Stomach smooth muscle (tissue), 2 donors: Measurements from ENCODE around the gene NHS.

Experiments used
- H3K27ac ChIP-seq: one replicate; pipeline ENCODE4 v1.7.0; 2013; ENCODE audit warnings: mild to moderate bottlenecking, low read length, inconsistent platforms
- H3K27me3 ChIP-seq, 2 donors: one replicate each; pipeline ENCODE4 v1.7.0; 2013; ENCODE audit warnings: low read length in 2 of 2; ENCODE audit not compliant: insufficient read depth in 2 of 2, control insufficient read depth in 1 of 2
- H3K36me3 ChIP-seq, 2 donors: one replicate each; pipeline ENCODE4 v1.7.0; 2013; ENCODE audit warnings: low read length in 2 of 2; ENCODE audit not compliant: control insufficient read depth in 2 of 2, insufficient read depth in 2 of 2
- H3K4me1 ChIP-seq: one replicate; pipeline ENCODE4 v1.7.0; 2013; ENCODE audit warnings: low read length; ENCODE audit not compliant: control insufficient read depth, insufficient read depth
- H3K4me3 ChIP-seq, 2 donors: one replicate each; pipeline ENCODE4 v1.7.0; 2013; ENCODE audit warnings: low read length in 2 of 2
- H3K9ac ChIP-seq, 2 donors: one replicate each; pipeline ENCODE4 v1.7.0; 2013; ENCODE audit warnings: low read length in 2 of 2, mild to moderate bottlenecking in 1 of 2
- H3K9me3 ChIP-seq, 2 donors: one replicate each; pipeline ENCODE4 v1.7.0; 2013; ENCODE audit warnings: low read length in 2 of 2; ENCODE audit not compliant: control insufficient read depth in 2 of 2
- donor health status: healthy.
- donor health status: Pancreatic carcinoma.

NHS gene

GRCh38 chrX:17606231-17606630, 231.2 kb downstream of the NHS start:
- no peak overlapping the region for H3K27ac ChIP-seq
- H3K4me1 ChIP-seq, result peaks cover 6% of the 10 kb centered on the region
- H3K9ac ChIP-seq, result no peak overlapping the region
- no peaks in the 10 kb centered on the region for H3K36me3 ChIP-seq
- H3K9me3 ChIP-seq, result peaks cover 0 to 6% of the 10 kb centered on the region in 2 donors
- peaks cover 0 to 9% of the 10 kb centered on the region in 2 donors for H3K27me3 ChIP-seq
- no peak overlapping the region for H3K4me3 ChIP-seq

GRCh38 chrX:17608888-17609287, 233.9 kb downstream of the NHS start:
- Histone ChIP-seq H3K9ac (no peak overlapping the region), H3K9me3 (peaks cover 0 to 6% of the 10 kb centered on the region in 2 donors), H3K27ac (no peak overlapping the region), H3K27me3 (peaks cover 0 to 9% of the 10 kb centered on the region in 2 donors), H3K4me1 (no peaks in the 10 kb centered on the region), H3K36me3 (no peaks in the 10 kb centered on the region), H3K4me3 (no peak overlapping the region)

DNA sequence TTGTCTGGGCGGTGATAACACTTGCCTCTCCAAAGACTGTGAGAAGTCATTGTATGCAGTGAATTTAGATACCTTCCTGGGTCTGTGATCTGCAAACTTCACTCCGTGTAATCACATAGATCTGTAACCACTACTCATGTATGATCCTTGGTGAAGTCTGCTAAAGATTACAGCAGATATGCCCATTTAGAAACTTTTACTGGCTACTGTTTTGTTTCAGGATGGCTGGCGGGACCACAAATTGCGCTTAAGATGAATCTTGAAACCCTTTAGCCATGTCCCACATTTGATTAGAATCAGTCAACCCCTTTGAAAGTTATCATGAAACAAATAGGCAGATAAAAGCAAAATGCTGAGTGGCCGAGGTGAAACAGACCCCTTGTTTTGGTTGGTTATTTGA, 235.8 kb downstream of the NHS start:
- Histone ChIP-seq H3K27me3 (peaks cover 0 to 4% of the 10 kb centered on the region in 2 donors), H3K27ac (no peak overlapping the region), H3K9ac (no peak overlapping the region), H3K4me1 (no peaks in the 10 kb centered on the region), H3K4me3 (no peak overlapping the region), H3K36me3 (no peaks in the 10 kb centered on the region), H3K9me3 (peaks cover 0 to 3% of the 10 kb centered on the region in 2 donors)

GRCh38 chrX:17613979-17614588, 239.1 kb downstream of the NHS start:
- peaks cover 0 to 2% of the 10 kb centered on the region in 2 donors for H3K27me3 ChIP-seq
- H3K27ac ChIP-seq, result no peak overlapping the region
- no peaks in the 10 kb centered on the region for H3K4me1 ChIP-seq
- H3K9me3 ChIP-seq, result peaks cover 0 to 1% of the 10 kb centered on the region in 2 donors
- H3K9ac ChIP-seq, result no peak overlapping the region
- no peaks in the 10 kb centered on the region for H3K36me3 ChIP-seq
- no peak overlapping the region for H3K4me3 ChIP-seq

GRCh38 chrX:17616936-17617335, 241.9 kb downstream of the NHS start:
- H3K27me3 ChIP-seq, result peaks cover 0 to 2% of the 10 kb centered on the region in 2 donors
- no peaks in the 10 kb centered on the region for H3K36me3 ChIP-seq
- H3K4me1 ChIP-seq, result no peaks in the 10 kb centered on the region
- peaks cover 0 to 2% of the 10 kb centered on the region in 2 donors for H3K9me3 ChIP-seq
- H3K27ac ChIP-seq, result no peak overlapping the region
- H3K9ac ChIP-seq, result no peak overlapping the region
- H3K4me3 ChIP-seq, result no peak overlapping the region

DNA sequence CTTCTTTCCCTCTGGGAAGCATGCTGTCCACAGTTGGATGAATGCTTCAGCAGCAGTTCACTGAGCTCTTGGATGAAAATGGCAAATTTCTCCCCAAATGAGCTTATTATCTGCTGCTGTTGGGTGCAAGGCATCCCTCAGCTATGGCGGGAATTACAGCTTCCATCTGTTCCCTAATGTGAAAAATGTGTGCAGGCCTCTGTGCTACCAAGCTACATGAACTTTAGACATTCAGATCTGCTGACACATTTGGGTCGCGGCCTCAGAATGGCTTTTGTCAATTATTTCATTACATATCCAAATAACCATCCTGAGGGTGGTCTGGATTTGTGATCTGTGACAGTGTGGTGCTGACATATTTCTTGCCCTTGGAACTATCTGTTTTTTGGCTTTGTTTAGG, 242.8 kb downstream of the NHS start:
- H3K4me1 ChIP-seq, result no peaks in the 10 kb centered on the region
- no peak overlapping the region for H3K9ac ChIP-seq
- H3K36me3 ChIP-seq, result no peaks in the 10 kb centered on the region
- H3K27me3 ChIP-seq, result no peaks in the 10 kb centered on the region
- peaks cover 0 to 2% of the 10 kb centered on the region in 2 donors for H3K9me3 ChIP-seq
- no peak overlapping the region for H3K4me3 ChIP-seq
- H3K27ac ChIP-seq, result no peak overlapping the region

GRCh38 chrX:17621566-17622270, 246.7 kb downstream of the NHS start:
- H3K9ac ChIP-seq, result no peak overlapping the region
- no peaks in the 10 kb centered on the region for H3K27me3 ChIP-seq
- no peak overlapping the region for H3K4me3 ChIP-seq
- H3K9me3 ChIP-seq, result peaks cover 0 to 2% of the 10 kb centered on the region in 2 donors
- H3K27ac ChIP-seq, result no peak overlapping the region
- H3K4me1 ChIP-seq, result no peaks in the 10 kb centered on the region
- H3K36me3 ChIP-seq, result no peaks in the 10 kb centered on the region

- peaks cover 0 to 2% of the 10 kb centered on the region in 2 donors for H3K9me3 ChIP-seq
- no peaks in the 10 kb centered on the region for H3K4me1 ChIP-seq
- H3K9ac ChIP-seq, result no peak overlapping the region
- no peak overlapping the region for H3K27ac ChIP-seq
- no peak overlapping the region for H3K4me3 ChIP-seq
- H3K36me3 ChIP-seq, result no peaks in the 10 kb centered on the region
- H3K27me3 ChIP-seq, result no peaks in the 10 kb centered on the region
These were observed 247.3 kb downstream of the NHS start for GRCh38 chrX:17622331-17622730.

DNA sequence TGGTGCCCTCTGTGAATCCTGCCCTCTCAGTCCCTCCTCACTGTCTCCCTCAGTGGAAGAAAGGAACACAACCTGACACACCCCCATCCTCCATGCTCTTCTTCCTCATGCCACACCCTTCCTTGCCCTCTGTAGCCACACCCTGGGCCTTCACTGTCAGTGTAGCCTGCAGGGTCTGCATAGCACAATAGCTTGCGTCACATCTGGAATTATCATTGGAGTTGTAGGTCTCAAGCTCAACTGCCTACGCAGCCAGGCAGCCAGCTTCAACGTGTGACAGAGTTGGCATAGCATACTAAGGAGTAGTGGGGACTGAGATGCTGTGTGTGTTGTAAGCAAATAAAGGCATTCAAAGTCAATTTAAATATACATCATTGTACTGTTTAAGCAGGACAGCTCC, 248.8 kb downstream of the NHS start:
- Histone ChIP-seq H3K4me3 (no peak overlapping the region), H3K9me3 (peaks cover 0 to 2% of the 10 kb centered on the region in 2 donors), H3K27ac (no peak overlapping the region), H3K4me1 (no peaks in the 10 kb centered on the region), H3K27me3 (no peaks in the 10 kb centered on the region), H3K36me3 (no peaks in the 10 kb centered on the region), H3K9ac (no peak overlapping the region)

GRCh38 chrX:17627026-17627425, 252.0 kb downstream of the NHS start:
- H3K27me3 ChIP-seq, result no peaks in the 10 kb centered on the region
- H3K9ac ChIP-seq, result no peak overlapping the region
- H3K27ac ChIP-seq, result no peak overlapping the region
- H3K36me3 ChIP-seq, result no peaks in the 10 kb centered on the region
- no peaks in the 10 kb centered on the region for H3K9me3 ChIP-seq
- H3K4me1 ChIP-seq, result no peaks in the 10 kb centered on the region
- H3K4me3 ChIP-seq, result no peak overlapping the region

DNA sequence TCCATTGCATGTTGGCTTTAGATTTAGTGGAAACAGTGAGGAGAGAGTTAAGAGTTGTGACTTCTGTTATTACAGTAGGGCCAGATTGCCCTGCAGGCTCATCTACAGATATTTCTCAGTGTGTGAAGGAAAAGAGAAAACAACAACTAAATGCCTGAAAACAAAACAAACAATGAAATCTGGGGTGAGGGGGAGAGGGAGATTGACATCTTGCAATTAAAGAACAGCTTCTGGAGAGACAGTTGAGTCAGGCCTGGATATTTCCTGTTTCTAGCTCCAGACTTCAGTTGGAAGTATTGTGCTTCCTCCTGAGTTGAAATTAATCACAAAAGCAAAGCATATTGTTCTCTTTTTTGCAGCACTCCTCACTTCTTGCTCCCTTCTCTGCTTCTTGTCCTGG, 254.0 kb downstream of the NHS start:
- H3K27ac ChIP-seq, result no peak overlapping the region
- H3K27me3 ChIP-seq, result no peaks in the 10 kb centered on the region

More for the DNA sequence above, 254.0 kb downstream of the NHS start:
- H3K4me1 ChIP-seq, result no peaks in the 10 kb centered on the region
- no peaks in the 10 kb centered on the region for H3K36me3 ChIP-seq
- H3K4me3 ChIP-seq, result no peak overlapping the region
- no peak overlapping the region for H3K9ac ChIP-seq
- no peaks in the 10 kb centered on the region for H3K9me3 ChIP-seq
